SK-N-MC (cell line): ENCODE results near the gene TP63.

ENCODE experiments used
- EZH2 ChIP-seq: fragments of 200-600 bp; sonication (generic); IDR thresholded peaks from one replicate; pipeline ENCODE4 v1.6.1; 2017; ENCODE audit warnings: antibody characterized with exemption
- POLR2AphosphoS5 ChIP-seq: IDR thresholded peaks from 2 replicates; pipeline ENCODE4 v1.6.1; 2012; ENCODE audit warnings: mild to moderate bottlenecking, low read depth, low read length, borderline replicate concordance

DNA sequence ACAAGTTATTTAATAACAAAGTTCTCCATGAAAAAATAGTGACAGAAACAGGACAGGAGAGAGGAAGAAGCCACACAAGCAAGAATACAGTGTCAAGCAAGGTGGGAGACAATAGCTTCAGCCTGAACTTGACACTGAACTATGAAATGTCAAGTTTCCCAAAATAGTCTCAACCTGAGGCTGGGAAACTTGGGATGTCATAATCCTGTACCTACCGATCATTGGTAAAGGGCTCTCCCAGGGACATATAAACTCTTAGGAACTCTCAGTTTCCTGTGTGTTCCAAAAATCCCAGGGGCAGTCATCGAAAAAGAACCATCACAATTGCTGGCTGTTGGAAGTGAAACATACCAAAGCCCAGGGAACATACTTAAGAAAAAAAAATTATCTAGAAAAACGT lies 277.9 kb downstream of the TP63 start:
- TF ChIP-seq EZH2 = no peak
- TF ChIP-seq POLR2AphosphoS5 = no peak
